Ascending aorta (tissue), 2 donors: Measurements from ENCODE around the gene SRGAP1. TPM values are rescaled to one million over a fixed set of nuclear protein-coding genes. Genes with fewer than 3 reads are reported as not detected.
"Not testable (repeated sequence)": the region's sequence is repeated elsewhere in the genome, so short reads cannot be mapped to it uniquely, and the experiment has no call there.

Experiments used
- DNase-seq, 2 donors: peaks; one replicate each; pipeline ENCODE4 v3.0.0-alpha.2; 2019; ENCODE audit warnings: low spot score in 2 of 2
- H3K27ac ChIP-seq, 2 donors: fragments of 200-600 bp; sonication (generic); one replicate each; pipeline ENCODE4 v1.5.1; 2016 to 2017; ENCODE audit warnings: mild to moderate bottlenecking in 1 of 2
- H3K27me3 ChIP-seq: fragments of 200-600 bp; sonication (generic); one replicate; pipeline ENCODE4 v1.5.1; 2017
- H3K36me3 ChIP-seq, 2 donors: fragments of 200-600 bp; sonication (generic); one replicate each; pipeline ENCODE4 v1.5.1; 2016
- H3K4me1 ChIP-seq, 2 donors: fragments of 200-600 bp; sonication (generic); one replicate each; pipeline ENCODE4 v1.5.1; 2016 to 2017; ENCODE audit warnings: mild to moderate bottlenecking in 1 of 2
- H3K4me3 ChIP-seq, 2 donors: fragments of 200-600 bp; sonication (generic); one replicate each; pipeline ENCODE4 v1.5.1; 2016 to 2017; ENCODE audit warnings: mild to moderate bottlenecking in 1 of 2
- H3K9me3 ChIP-seq, 2 donors: fragments of 200-600 bp; sonication (generic); one replicate each; pipeline ENCODE4 v1.5.1; 2016
- CTCF ChIP-seq, 3 experiments: fragments of 200-600 bp in 2 of 3; fragments of 450-650 bp in 1 of 3; sonication (generic) in 2 of 3; IDR thresholded peaks; one replicate each; pipeline ENCODE4 v1.5.1; 2016 to 2019; ENCODE audit warnings: antibody characterized with exemption in 3 of 3, mild to moderate bottlenecking in 1 of 3, moderate library complexity in 1 of 3
- intact Hi-C: fragments of 100-400 bp; cut with DNase I; formaldehyde crosslinking; loops from one replicate; pipeline ENCODE4 v1.15.1; 2023
- total RNA-seq: library from RNA; depleted of rRNA; stranded (reverse); fragments of >200 nt; gene quantifications from one replicate; pipeline ENCODE4 v1.1.0, GENCODE V29; 2016

Gene SRGAP1
- total RNA-seq, 1 donor from 2014 or later = 5.5 TPM

- H3K4me3 ChIP-seq = no peak overlapping the region
- no peaks in the 10 kb centered on the region for H3K36me3 ChIP-seq
- DNase-seq = no peak
- no peak overlapping the region for H3K27ac ChIP-seq
- intact Hi-C loops = no loop called here
- H3K9me3 ChIP-seq = no peaks in the 10 kb centered on the region
- no peaks in the 10 kb centered on the region for H3K4me1 ChIP-seq
- H3K27me3 ChIP-seq = no peaks in the 10 kb centered on the region
- no peak for TF ChIP-seq CTCF (IDR thresholded peaks at IDR 0.05)
These were observed 312.6 kb downstream of the SRGAP1 start for GRCh38 chr12:64157110-64157509.

- TF ChIP-seq CTCF (IDR thresholded peaks at IDR 0.05) = no peak
- H3K9me3 ChIP-seq = no peaks in the 10 kb centered on the region
- no peak overlapping the region for H3K4me3 ChIP-seq
- no peak for DNase-seq
- intact Hi-C loops = no loop called here
- no peak overlapping the region for H3K27ac ChIP-seq
- no peaks in the 10 kb centered on the region for H3K4me1 ChIP-seq
- H3K27me3 ChIP-seq = no peaks in the 10 kb centered on the region
- H3K36me3 ChIP-seq = no peaks in the 10 kb centered on the region
These were observed 315.7 kb downstream of the SRGAP1 start for GRCh38 chr12:64160021-64160710.

- Histone ChIP-seq H3K4me1 (no peaks in the 10 kb centered on the region), H3K27me3 (no peaks in the 10 kb centered on the region), H3K9me3 (no peaks in the 10 kb centered on the region), H3K27ac (no peak overlapping the region), H3K36me3 (no peaks in the 10 kb centered on the region), H3K4me3 (no peak overlapping the region)
- intact Hi-C loops = no loop called here
- DNase-seq = no peak
- TF ChIP-seq CTCF (IDR thresholded peaks at IDR 0.05) = no peak
These were observed 316.2 kb downstream of the SRGAP1 start for GRCh38 chr12:64160711-64161060.

- H3K4me1 ChIP-seq, H3K36me3 ChIP-seq, H3K9me3 ChIP-seq, H3K4me3 ChIP-seq, H3K27me3 ChIP-seq, DNase-seq, intact Hi-C loops, H3K27ac ChIP-seq: not testable (repeated sequence)
These were observed 322.1 kb downstream of the SRGAP1 start for GRCh38 chr12:64166606-64167005.

GRCh38 chr12:64167041-64167440 lies 322.5 kb downstream of the SRGAP1 start:
- H3K27me3 ChIP-seq, intact Hi-C loops, H3K9me3 ChIP-seq, H3K4me1 ChIP-seq, DNase-seq, H3K4me3 ChIP-seq, H3K27ac ChIP-seq, H3K36me3 ChIP-seq: not testable (repeated sequence)

GRCh38 chr12:64170024-64170423 lies 325.5 kb downstream of the SRGAP1 start:
- no peak for DNase-seq
- intact Hi-C loops = no loop called here
- Histone ChIP-seq H3K4me1 (no peaks in the 10 kb centered on the region), H3K27ac (no peak overlapping the region), H3K9me3 (peaks cover 0 to 3% of the 10 kb centered on the region in 2 donors), H3K4me3 (no peak overlapping the region), H3K36me3 (no peaks in the 10 kb centered on the region), H3K27me3 (no peaks in the 10 kb centered on the region)
- no peak for TF ChIP-seq CTCF (IDR thresholded peaks at IDR 0.05)

- intact Hi-C loops = no loop called here
- Histone ChIP-seq H3K9me3 (peaks cover 0 to 3% of the 10 kb centered on the region in 2 donors), H3K4me1 (no peaks in the 10 kb centered on the region), H3K4me3 (no peak overlapping the region), H3K27ac (no peak overlapping the region), H3K36me3 (no peaks in the 10 kb centered on the region), H3K27me3 (no peaks in the 10 kb centered on the region)
- no peak for TF ChIP-seq CTCF (IDR thresholded peaks at IDR 0.05)
- DNase-seq = no peak
These were observed 326.2 kb downstream of the SRGAP1 start for GRCh38 chr12:64170730-64171129.
